GM23338 (cell line): ENCODE results near the gene MECP2. TPM values are rescaled to one million over a fixed set of nuclear protein-coding genes. Genes with fewer than 3 reads are reported as not detected.

Experiments
- CREB1 ChIP-seq: fragments of 250-450 bp; sonication (Bioruptor Pico); IDR thresholded peaks from 2 replicates; pipeline ENCODE4 v1.5.0; 2020; ENCODE audit warnings: low read depth, mild to moderate bottlenecking, moderate library complexity
- EZH2phosphoT487 ChIP-seq: fragments of 200-600 bp; sonication (generic); IDR thresholded peaks from one replicate; pipeline ENCODE4 v1.8.1; 2018; ENCODE audit warnings: antibody characterized with exemption; ENCODE audit not compliant: unreplicated experiment
- JUNB ChIP-seq: IDR thresholded peaks from one replicate; pipeline ENCODE4 v1.6.1; 2016; ENCODE audit warnings: antibody characterized with exemption; ENCODE audit not compliant: unreplicated experiment
- STAT1 ChIP-seq: IDR thresholded peaks from one replicate; pipeline ENCODE4 v1.6.1; 2016; ENCODE audit warnings: antibody characterized with exemption; ENCODE audit not compliant: unreplicated experiment
- ZNF114 ChIP-seq: fragments of 250-450 bp; sonication (Bioruptor Pico); IDR thresholded peaks from 2 replicates; pipeline ENCODE4 v1.5.0; 2020; ENCODE audit warnings: mild to moderate bottlenecking, moderate library complexity
- polyA plus RNA-seq: library from polyadenylated mRNA; unstranded; fragments of >200 nt; fragmentation: Nextera tagmentation; extraction: Ambion mirVana; gene quantifications from 2 replicates; pipeline ENCODE4 v1.2.1, GENCODE V29; 2016
- total RNA-seq: library from RNA; depleted of rRNA; stranded (reverse); fragments of >200 nt; shearing (Covaris generic); gene quantifications from 2 replicates; pipeline ENCODE4 v1.2.3, GENCODE V29; 2014
- TF ChIP-seq, protein P1 (sequence below): fragments of 250-450 bp; sonication (Bioruptor Pico); IDR thresholded peaks from 2 replicates; pipeline ENCODE4 v1.5.0; 2020; ENCODE audit warnings: mild to moderate bottlenecking, moderate library complexity
- TF ChIP-seq, protein P2 (sequence below), 2 experiments: fragments of 200-600 bp in 1 of 2; sonication (generic) in 1 of 2; conservative IDR thresholded peaks; 2 replicates each; pipeline versions ENCODE4 v1.5.1 to v1.6.1; 2016 to 2017; ENCODE audit warnings: antibody characterized with exemption in 2 of 2, low read depth in 2 of 2, mild to moderate bottlenecking in 2 of 2, moderate library complexity in 1 of 2
- TF ChIP-seq, protein P3 (sequence below): IDR thresholded peaks from one replicate; pipeline ENCODE4 v1.6.1; 2018; ENCODE audit warnings: antibody characterized with exemption; ENCODE audit not compliant: unreplicated experiment
- TF ChIP-seq, protein P4 (sequence below): IDR thresholded peaks from 2 replicates; pipeline ENCODE4 v1.6.1; 2016; ENCODE audit warnings: antibody characterized with exemption

Gene MECP2
- total and polyA plus RNA-seq, 2 experiments from 2014 or later = 27.7 to 32.7 TPM

DNA sequence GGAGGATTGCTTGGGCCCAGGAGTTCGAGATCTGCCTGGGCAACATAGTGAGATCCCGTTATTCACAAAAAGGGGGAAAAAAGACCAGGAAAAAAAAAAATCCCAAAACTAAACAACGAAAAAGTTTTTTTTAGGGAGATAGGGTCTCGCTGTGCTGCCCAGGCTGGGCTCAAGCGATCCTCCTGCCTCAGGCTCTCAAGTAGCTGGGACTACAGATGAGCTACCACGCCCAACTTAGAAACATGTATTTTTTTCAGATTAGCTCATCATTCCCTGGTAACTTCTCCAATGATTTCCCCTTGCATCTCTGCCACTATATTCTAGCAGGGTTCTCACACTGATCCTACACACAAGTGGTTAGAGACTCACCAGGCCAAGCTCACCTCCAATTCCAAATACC, 53.4 kb downstream of the MECP2 start (continued):
- TF ChIP-seq, protein P1, sequence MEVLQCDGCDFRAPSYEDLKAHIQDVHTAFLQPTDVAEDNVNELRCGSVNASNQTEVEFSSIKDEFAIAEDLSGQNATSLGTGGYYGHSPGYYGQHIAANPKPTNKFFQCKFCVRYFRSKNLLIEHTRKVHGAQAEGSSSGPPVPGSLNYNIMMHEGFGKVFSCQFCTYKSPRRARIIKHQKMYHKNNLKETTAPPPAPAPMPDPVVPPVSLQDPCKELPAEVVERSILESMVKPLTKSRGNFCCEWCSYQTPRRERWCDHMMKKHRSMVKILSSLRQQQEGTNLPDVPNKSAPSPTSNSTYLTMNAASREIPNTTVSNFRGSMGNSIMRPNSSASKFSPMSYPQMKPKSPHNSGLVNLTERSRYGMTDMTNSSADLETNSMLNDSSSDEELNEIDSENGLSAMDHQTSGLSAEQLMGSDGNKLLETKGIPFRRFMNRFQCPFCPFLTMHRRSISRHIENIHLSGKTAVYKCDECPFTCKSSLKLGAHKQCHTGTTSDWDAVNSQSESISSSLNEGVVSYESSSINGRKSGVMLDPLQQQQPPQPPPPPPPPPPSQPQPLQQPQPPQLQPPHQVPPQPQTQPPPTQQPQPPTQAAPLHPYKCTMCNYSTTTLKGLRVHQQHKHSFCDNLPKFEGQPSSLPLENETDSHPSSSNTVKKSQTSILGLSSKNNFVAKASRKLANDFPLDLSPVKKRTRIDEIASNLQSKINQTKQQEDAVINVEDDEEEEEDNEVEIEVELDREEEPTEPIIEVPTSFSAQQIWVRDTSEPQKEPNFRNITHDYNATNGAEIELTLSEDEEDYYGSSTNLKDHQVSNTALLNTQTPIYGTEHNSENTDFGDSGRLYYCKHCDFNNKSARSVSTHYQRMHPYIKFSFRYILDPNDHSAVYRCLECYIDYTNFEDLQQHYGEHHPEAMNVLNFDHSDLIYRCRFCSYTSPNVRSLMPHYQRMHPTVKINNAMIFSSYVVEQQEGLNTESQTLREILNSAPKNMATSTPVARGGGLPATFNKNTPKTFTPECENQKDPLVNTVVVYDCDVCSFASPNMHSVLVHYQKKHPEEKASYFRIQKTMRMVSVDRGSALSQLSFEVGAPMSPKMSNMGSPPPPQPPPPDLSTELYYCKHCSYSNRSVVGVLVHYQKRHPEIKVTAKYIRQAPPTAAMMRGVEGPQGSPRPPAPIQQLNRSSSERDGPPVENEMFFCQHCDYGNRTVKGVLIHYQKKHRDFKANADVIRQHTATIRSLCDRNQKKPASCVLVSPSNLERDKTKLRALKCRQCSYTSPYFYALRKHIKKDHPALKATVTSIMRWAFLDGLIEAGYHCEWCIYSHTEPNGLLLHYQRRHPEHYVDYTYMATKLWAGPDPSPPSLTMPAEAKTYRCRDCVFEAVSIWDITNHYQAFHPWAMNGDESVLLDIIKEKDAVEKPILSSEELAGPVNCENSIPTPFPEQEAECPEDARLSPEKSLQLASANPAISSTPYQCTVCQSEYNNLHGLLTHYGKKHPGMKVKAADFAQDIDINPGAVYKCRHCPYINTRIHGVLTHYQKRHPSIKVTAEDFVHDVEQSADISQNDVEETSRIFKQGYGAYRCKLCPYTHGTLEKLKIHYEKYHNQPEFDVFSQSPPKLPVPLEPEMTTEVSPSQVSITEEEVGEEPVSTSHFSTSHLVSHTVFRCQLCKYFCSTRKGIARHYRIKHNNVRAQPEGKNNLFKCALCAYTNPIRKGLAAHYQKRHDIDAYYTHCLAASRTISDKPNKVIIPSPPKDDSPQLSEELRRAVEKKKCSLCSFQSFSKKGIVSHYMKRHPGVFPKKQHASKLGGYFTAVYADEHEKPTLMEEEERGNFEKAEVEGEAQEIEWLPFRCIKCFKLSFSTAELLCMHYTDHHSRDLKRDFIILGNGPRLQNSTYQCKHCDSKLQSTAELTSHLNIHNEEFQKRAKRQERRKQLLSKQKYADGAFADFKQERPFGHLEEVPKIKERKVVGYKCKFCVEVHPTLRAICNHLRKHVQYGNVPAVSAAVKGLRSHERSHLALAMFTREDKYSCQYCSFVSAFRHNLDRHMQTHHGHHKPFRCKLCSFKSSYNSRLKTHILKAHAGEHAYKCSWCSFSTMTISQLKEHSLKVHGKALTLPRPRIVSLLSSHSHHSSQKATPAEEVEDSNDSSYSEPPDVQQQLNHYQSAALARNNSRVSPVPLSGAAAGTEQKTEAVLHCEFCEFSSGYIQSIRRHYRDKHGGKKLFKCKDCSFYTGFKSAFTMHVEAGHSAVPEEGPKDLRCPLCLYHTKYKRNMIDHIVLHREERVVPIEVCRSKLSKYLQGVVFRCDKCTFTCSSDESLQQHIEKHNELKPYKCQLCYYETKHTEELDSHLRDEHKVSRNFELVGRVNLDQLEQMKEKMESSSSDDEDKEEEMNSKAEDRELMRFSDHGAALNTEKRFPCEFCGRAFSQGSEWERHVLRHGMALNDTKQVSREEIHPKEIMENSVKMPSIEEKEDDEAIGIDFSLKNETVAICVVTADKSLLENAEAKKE (CRISPR knock-in tag) = no peak
- TF ChIP-seq ZNF114 (no peak), JUNB (no peak), STAT1 (no peak), EZH2phosphoT487 (no peak), CREB1 (CRISPR knock-in tag) (no peak)
- TF ChIP-seq, protein P2, sequence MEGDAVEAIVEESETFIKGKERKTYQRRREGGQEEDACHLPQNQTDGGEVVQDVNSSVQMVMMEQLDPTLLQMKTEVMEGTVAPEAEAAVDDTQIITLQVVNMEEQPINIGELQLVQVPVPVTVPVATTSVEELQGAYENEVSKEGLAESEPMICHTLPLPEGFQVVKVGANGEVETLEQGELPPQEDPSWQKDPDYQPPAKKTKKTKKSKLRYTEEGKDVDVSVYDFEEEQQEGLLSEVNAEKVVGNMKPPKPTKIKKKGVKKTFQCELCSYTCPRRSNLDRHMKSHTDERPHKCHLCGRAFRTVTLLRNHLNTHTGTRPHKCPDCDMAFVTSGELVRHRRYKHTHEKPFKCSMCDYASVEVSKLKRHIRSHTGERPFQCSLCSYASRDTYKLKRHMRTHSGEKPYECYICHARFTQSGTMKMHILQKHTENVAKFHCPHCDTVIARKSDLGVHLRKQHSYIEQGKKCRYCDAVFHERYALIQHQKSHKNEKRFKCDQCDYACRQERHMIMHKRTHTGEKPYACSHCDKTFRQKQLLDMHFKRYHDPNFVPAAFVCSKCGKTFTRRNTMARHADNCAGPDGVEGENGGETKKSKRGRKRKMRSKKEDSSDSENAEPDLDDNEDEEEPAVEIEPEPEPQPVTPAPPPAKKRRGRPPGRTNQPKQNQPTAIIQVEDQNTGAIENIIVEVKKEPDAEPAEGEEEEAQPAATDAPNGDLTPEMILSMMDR (conservative IDR thresholded peaks at IDR 0.05; ENCODE audit: low read depth in 2 of 2) = no peak
- TF ChIP-seq, protein P3, sequence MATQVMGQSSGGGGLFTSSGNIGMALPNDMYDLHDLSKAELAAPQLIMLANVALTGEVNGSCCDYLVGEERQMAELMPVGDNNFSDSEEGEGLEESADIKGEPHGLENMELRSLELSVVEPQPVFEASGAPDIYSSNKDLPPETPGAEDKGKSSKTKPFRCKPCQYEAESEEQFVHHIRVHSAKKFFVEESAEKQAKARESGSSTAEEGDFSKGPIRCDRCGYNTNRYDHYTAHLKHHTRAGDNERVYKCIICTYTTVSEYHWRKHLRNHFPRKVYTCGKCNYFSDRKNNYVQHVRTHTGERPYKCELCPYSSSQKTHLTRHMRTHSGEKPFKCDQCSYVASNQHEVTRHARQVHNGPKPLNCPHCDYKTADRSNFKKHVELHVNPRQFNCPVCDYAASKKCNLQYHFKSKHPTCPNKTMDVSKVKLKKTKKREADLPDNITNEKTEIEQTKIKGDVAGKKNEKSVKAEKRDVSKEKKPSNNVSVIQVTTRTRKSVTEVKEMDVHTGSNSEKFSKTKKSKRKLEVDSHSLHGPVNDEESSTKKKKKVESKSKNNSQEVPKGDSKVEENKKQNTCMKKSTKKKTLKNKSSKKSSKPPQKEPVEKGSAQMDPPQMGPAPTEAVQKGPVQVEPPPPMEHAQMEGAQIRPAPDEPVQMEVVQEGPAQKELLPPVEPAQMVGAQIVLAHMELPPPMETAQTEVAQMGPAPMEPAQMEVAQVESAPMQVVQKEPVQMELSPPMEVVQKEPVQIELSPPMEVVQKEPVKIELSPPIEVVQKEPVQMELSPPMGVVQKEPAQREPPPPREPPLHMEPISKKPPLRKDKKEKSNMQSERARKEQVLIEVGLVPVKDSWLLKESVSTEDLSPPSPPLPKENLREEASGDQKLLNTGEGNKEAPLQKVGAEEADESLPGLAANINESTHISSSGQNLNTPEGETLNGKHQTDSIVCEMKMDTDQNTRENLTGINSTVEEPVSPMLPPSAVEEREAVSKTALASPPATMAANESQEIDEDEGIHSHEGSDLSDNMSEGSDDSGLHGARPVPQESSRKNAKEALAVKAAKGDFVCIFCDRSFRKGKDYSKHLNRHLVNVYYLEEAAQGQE = no peak
- TF ChIP-seq, protein P4, sequence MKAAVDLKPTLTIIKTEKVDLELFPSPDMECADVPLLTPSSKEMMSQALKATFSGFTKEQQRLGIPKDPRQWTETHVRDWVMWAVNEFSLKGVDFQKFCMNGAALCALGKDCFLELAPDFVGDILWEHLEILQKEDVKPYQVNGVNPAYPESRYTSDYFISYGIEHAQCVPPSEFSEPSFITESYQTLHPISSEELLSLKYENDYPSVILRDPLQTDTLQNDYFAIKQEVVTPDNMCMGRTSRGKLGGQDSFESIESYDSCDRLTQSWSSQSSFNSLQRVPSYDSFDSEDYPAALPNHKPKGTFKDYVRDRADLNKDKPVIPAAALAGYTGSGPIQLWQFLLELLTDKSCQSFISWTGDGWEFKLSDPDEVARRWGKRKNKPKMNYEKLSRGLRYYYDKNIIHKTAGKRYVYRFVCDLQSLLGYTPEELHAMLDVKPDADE = no peak
